HG02763 (cell line): ENCODE results near the gene RNF5.
"Not testable (repeated sequence)": the region's sequence is repeated elsewhere in the genome, so short reads cannot be mapped to it uniquely, and the experiment has no call there.

Experiments
- ATAC-seq: cut with Tn5 transposase; IDR thresholded peaks from one replicate; pipeline ENCODE4 v1.9.1; 2021; ENCODE audit warnings: mild to moderate bottlenecking, moderate library complexity; ENCODE audit not compliant: unreplicated experiment

The RNF5 gene

GRCh38 chr6:32203426-32204267, 25.4 kb downstream of the RNF5 start:
- ATAC-seq = no peak

GRCh38 chr6:32204268-32204715, 26.1 kb downstream of the RNF5 start:
- no peak for ATAC-seq

GRCh38 chr6:32208996-32209395, 30.8 kb downstream of the RNF5 start:
- ATAC-seq = no peak

GRCh38 chr6:32210191-32210601, 32.0 kb downstream of the RNF5 start:
- ATAC-seq = no peak

GRCh38 chr6:32211432-32211831, 33.2 kb downstream of the RNF5 start:
- ATAC-seq = not testable (repeated sequence)

GRCh38 chr6:32212076-32212760, 34.0 kb downstream of the RNF5 start:
- no peak for ATAC-seq

- no peak for ATAC-seq
Measured at GRCh38 chr6:32213649-32214048, 35.4 kb downstream of the RNF5 start.

- ATAC-seq = no peak
Measured at GRCh38 chr6:32214126-32214525, 35.9 kb downstream of the RNF5 start.

GRCh38 chr6:32215617-32216016, 37.4 kb downstream of the RNF5 start:
- ATAC-seq = no peak

GRCh38 chr6:32216285-32216684, 38.1 kb downstream of the RNF5 start:
- ATAC-seq = no peak

- ATAC-seq = no peak
Measured at GRCh38 chr6:32216998-32217397, 38.8 kb downstream of the RNF5 start.

- ATAC-seq = no peak
Measured at GRCh38 chr6:32218167-32218566, 40.0 kb downstream of the RNF5 start.

- ATAC-seq = no peak
Measured at GRCh38 chr6:32220021-32220420, 41.8 kb downstream of the RNF5 start.

GRCh38 chr6:32222333-32223230, 44.4 kb downstream of the RNF5 start:
- no peak for ATAC-seq

GRCh38 chr6:32223258-32224235, 45.3 kb downstream of the RNF5 start, which contains the start of gene NOTCH4:
NOTCH4 (minus strand) TSS chr6:32224067; CDS start chr6:32223928, 139 bp downstream.
- no peak for ATAC-seq

- no peak for ATAC-seq
Measured at GRCh38 chr6:32224696-32225095, 46.5 kb downstream of the RNF5 start.

GRCh38 chr6:32226434-32226833, 48.2 kb downstream of the RNF5 start:
- ATAC-seq = no peak
